ENCODE results near the gene MBP.

MBP gene

DNA sequence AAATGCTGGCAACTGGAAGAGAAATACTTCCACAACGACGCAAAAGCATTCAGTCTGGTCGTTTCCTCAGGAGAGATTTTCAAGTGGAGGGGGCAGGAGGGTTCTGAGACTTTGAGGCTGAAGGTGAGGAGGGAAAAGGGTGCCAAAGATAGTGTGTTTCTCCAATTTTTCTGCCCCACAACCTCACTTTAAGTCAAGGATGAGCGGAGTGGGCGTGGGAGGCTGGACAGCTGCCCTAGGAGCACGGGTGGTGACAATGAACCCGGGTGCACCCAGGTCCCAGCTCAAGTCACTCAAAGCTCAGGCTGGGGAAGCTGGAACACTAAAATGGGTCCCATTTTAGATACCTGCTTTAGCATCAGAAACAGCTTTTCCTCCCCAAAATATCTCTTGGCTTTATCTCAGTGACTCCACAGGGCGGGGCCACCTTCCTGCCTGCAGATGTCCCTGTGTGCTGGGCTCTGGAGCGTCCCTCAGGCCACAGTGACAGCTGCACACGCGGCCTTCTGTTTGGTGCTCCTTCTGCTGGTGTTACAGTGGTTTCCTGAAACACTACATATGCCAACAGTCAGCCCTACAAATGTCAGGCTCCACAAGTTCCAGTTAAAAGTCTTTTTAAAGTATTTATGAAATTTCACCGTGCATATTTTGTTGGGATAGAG is 1.4 kb upstream of the MBP start:
- DNase-seq (ENCODE audit: low read depth in 1 of 2, low spot score in 1 of 2), result no peak

DNA sequence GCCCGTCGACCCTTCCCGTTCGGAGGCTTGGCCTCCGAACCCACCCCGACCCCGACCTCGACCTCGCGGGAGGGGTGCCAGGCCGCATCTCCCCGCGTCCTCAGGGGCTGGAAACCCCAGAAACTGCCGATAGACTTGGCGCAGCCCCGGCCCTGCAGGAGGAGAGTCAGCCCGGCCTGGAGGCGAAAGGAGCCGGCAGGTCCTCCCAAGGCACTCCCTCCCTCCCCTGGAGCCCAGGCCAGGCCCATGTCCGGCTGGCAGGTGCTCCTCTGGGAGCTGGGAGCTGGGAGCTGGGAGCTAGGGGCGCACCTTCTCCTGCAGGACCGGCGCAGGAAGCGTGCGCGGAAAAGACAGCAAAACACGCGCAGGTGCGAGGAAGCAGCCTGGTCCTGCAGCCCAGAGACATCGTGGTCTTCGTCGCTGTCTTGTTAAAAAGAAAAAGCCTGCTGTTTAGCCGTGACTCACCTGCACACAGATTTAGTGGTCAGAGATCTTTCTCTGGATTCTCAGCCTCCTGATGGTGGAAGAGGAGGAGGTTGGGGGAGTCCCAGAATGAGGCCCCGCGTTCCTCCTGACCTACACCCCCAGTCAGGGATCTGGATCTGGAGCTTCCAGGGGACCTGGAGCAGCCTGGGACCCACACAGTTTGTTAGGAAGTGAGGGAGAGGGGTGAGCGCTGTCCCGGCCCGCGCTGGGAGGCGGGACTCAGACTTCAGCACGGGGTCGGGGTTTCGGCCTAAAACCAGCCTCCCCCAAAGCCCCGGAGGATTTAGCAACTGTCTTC is 660 bp upstream of the MBP start:
- no peak for DNase-seq (ENCODE audit: low read depth in 1 of 2, low spot score in 1 of 2)

DNA sequence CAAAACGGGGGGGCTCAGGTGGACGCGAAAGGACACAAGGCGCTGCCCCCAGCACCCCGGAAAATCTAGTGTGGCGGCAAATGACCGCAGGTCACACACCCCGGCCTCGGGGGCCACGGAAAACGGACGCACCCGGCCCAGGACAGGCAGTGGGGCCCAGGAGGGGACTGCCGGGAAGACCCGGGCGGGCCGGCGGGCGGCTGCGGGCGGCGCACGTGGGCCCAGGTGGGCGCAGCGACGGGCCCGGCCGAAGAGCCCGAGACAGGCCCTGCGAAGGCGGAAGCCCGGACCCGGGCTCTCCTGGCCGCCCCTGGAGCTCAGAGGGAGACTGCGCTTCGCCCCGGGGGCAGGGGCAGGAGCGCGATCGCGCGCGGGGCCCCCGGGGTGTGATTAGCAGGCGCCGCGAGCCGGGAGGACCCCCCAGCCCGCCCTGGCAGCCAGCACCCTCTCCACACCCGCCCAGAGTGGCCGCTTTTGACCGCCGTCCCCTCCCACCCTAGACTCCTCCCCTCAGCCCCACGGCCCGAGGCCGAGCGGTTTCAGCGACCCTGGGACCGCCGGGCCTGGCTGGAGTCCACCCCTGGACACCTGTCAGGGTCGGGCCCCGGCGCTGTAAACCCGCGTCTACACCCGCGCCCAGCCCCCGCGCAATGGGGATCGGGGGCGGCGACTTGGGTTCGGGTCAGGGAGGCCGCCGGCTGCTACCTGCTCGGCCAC is 773 bp downstream of the MBP start:
- DNase-seq (ENCODE audit: low read depth in 1 of 2, low spot score in 1 of 2), result no peak

DNA sequence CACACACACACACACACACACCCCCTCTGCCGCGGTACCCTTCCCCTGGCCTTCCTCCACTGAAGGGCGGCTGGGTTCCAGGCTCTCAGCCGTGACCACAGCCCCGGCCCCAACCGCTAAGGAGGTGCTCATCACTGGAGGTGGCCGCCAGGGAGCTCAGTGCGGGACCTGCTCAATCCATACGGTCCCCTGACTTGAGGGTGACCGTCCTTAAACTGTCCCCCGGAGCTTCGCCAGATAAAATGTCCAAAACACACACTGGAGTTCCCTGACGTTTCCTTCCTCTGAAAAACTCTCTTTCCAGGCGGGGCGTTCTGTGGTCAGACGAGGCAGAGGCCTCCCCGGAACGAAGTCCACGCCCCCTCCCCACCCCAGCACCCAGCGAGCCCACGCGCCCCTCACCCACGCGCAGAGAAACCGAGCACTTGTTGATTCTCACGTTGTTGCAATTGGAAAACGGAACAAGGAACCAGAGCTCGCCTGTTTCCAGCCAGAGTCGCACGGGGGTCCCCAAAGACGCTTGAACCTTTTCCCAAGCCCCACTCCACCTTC is 1.4 kb downstream of the MBP start:
- DNase-seq (ENCODE audit: low read depth in 1 of 2, low spot score in 1 of 2), result no peak

DNA sequence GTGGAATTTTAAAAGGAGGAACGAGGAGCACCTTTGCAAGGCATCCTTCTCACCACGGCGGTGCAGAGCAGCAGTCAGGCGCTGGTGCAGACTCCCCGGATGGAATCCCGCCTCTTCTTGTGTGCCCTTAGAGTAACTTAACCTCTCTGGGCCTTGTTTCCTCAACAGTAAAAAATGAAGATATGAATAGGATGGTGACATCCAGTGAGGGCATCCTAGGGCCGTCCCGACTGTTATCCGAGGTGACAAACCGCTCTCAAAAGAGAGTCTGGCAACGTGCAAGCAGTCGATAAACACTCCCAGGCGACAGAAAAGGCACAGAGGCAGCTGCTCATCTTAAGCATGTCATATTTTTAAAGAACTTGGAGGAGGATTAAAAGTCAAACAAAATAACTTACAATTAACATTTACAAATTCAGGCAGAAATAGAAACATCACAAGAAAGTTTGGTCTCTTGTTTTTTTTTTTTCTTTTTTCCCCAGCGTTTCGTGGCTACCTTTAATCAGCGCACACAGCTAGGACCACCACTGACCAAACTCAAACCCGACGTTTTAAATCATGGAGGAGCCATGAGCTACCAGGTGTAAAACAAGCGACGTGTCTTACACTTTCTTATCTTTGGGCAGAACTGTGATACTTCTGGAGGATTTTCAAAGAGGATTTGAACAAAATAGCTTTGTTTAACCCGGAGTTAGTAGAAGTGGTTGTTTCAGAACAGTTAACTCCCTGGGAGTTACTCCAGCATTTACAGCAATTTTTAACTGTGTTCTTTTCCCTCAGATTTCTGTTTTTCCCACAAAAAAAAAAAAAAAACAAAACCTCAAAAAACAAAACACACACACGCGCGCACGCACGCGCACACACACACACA is 2.1 kb downstream of the MBP start:
- DNase-seq (ENCODE audit: low read depth in 1 of 2, low spot score in 1 of 2), result no peak

DNA sequence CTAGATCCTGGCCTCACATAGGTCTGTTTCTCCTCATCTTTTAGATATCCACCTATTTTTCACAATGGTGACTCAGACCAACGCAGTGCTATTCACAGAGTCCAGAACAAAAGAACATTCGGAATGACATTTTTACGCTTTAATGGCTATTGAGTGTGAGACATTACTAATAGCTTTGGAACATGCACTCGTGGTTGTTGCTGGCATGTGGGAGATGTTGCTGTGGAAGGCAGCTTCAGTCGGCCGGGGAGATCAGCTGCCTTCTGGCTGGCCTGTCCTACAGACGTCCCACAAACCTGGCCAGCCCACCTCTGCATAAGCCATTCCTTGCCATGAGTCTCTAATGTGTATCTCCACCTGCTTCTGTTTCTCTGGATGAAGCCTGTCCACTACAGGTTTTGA is 3.4 kb downstream of the MBP start:
- DNase-seq (ENCODE audit: low read depth in 1 of 2, low spot score in 1 of 2), result no peak

DNA sequence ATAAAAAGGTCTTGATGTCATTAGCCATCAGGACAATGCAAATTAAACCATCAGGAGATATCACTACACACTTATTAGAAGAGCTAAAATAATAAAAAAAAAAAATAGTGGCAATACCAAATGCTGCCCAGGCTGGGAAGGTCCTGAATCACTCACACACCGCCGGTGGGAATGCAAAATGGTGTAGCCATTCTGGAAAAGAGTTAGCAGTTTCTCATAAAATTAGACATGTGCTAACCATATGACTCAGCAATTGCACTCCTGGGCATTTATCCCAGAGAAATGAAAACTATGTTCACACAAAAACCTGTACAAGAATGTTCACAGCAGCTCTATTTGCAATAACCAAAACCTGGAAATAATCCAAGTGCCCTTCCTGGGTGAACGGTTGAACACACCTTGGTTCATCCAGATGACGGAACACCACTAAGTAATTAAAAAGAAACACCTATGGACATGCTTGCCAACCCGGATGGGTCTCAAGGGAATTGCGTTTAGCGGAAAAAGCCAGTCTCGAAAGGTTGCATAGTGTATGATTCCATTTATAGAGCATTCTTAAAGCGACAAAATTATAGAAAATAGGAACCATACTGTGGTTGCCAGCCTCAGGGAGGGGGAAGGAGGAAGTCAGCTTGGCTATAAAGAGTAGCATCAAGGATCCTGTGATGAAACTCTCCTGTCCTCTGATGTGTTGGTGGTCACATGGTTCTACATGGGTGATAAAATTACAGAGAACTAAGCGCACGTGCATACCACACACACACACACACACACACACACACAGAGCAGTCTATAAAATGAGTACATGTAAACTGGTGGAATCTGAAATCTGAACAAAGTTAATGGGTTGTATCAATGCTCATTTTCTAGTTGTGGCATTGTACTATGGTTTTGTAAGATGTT is 4.6 kb downstream of the MBP start:
- DNase-seq (ENCODE audit: low read depth in 1 of 2, low spot score in 1 of 2), result no peak

DNA sequence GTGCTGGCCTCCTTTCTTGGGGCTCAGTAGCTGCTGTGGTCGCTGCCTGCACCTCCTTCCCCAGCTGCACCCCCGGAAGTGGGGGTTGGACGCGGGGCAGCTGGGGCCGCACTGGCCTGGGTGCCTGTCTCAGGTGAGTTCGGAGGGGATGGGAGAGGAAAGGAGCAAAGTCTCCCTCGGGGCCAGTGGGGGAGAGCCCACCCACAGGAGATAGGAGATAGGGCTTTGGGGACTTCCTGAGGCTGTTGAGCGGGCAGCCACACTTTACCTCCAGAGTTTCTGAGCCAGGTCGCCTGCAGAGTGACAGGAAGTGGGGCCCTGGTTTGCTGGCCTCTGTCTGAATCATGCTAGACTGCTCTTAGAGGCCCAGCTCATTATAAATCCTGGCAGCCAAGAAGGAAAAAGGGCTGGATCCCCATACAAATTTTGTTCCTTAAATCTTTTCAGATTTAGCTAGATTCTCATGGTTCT is 8.1 kb downstream of the MBP start:
- no peak for DNase-seq (ENCODE audit: low read depth in 1 of 2, low spot score in 1 of 2)

DNA sequence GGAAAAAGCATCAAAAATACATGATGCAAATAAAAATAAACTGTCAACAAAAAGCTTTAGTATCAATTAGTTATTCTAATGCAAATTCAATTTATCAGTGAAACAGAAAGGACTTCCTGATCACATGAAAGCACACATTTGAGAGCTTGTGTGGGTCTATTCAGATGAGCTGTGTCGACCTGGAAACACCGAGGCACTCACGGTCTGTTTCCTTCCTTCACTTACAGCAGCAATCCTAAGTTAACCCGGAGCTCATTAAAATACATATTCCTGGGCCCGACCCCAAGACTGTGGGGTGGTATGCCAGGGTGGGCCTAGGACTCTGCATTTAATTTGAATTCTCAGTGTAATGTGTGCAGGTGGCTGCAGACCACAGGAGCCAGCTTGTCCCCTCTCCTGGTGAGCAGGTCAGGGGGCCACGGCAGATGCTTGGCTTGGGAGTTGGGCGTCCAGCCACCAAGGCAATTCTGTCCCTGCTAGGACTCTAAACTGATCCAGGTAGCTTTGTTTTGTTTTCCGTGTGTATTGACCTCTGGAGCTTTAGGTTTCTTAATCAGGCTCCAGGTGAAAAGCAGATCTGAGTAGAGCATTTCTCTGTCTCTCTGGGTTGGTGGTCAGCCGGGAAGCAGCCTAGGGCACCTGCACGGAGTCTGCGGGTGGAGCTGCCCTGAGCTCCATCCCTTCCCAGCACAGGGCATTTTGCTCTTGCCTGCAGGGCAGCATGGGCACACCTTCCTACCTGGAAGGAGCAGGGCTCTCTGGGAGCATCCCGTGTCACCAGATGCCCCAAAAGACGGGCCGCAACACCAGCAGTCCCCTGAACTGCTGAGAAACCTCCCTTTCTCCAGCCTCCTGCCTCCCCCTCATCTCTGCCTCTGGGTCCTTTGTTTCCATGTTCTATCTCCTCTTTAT is 9.0 kb downstream of the MBP start:
- DNase-seq (ENCODE audit: low read depth in 1 of 2, low spot score in 1 of 2), result no peak

DNA sequence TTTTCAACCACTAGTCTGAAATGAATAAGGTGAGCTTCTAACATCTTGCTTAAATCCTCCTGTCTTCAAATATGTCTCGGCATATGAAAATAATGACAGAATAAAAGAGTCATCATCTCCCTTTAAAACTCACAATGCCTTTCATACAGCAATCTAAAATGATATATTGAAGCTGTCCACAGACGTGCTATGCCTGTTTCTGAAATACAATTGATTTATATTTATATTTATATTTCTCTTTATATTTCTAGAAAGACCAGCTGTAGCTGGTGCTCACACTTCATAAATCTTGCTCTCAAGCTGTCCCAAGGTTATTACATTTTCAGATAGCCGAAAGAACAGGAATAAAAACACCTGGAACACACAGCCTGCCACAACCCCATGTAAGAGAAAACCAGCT is 11.1 kb downstream of the MBP start:
- DNase-seq (ENCODE audit: low read depth in 1 of 2, low spot score in 1 of 2), result no peak

DNA sequence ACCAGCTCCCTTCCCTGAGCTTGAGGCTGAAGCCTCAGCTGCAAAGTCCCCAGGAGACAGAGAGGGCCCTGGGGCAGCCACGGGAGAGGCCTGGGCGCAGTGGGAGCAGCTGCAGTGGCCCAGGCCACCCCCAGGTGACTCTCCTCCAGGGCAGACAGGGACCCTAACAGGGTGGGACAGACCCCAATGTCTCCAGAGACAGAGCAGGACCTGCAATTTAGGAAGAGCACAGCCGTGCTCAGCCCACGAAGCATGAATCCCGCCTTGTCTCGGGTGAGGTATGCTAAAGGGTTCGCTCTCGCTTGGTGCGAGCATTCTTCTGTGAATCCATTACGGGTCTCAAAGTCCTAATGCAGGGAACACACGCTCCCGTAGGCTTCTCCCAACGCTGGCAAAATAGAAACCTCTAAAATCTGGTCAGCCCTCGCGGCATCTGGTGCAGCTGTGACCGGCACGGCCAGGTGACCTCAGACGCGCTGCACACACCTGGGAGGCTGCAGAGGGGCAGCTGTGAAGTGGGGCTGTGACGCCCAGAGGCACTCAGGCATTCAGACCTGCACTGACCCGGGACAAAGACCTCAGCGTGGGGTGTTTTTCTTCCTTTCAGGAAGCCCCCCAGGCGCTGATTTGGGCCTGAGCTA is 12.6 kb downstream of the MBP start:
- DNase-seq (ENCODE audit: low read depth in 1 of 2, low spot score in 1 of 2), result no peak

DNA sequence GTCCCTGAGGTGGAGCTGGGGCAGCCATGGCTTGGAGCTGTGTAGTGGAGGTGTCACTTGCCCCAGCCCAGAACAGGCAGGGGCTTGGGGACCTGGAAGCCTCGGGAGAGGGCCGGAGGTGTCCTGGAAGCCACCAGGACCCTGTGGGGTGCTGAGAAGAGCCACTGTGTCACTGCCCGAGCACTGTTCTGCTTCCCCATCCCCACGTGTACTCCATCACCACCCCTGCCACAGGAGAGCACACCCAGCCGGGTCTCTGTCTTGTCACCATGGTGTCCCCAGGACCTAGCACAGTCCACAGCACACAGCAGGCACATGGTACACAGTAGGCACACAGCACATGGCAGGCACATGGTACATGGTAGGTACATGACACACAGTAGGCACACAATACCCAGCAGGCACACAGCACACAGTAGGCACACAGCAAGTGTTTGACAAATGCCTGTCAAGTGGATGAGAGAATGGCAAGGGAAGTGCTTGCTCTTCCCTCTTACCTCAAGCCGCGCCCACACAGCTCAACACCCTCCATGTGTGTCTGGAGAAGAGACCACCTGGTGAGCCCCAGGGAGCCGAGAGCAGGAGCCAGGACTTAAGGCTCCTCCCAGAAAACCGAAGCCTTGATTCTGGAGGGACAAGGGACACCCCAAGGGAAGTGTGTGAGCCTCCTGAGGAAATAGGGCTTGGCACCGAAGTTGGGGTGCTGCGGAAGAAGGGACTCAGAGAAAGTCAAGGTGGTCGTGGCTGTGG is 13.3 kb downstream of the MBP start:
- DNase-seq (ENCODE audit: low read depth in 1 of 2, low spot score in 1 of 2), result no peak

DNA sequence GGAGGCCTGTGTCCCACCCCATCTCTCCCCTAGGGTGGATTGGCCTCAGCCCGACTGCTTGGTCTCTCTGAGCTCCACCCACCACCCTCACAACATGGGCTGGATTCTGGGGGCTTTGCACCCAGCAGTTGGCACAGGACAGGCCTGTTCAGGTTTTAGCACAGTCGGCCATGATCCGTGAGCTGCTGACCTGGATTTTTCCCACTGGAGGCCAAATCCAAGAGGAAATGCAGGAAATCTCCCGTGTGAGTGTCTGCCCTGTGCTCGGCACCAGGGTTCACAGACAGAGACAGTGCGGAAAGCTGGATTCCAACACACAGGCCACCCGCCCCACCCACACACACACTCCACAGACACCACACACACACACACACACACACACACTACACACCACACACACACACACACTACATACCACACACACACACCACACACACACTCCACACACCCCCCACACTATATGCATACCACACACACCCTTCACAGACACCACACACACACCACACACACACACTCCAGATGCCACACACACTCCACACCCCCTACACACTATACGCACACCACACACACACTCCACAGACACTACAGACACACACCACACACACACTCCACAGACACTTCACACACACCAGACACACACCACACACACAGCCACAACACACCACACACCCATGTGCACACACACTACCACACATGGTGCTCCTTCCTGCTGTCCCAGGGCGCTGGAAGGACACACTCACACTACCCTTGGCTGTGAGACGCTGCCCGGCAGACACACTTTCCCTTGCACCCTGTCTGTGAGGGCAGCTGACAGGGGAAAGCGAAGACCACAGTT is 14.1 kb downstream of the MBP start:
- no peak for DNase-seq (ENCODE audit: low read depth in 1 of 2, low spot score in 1 of 2)

DNA sequence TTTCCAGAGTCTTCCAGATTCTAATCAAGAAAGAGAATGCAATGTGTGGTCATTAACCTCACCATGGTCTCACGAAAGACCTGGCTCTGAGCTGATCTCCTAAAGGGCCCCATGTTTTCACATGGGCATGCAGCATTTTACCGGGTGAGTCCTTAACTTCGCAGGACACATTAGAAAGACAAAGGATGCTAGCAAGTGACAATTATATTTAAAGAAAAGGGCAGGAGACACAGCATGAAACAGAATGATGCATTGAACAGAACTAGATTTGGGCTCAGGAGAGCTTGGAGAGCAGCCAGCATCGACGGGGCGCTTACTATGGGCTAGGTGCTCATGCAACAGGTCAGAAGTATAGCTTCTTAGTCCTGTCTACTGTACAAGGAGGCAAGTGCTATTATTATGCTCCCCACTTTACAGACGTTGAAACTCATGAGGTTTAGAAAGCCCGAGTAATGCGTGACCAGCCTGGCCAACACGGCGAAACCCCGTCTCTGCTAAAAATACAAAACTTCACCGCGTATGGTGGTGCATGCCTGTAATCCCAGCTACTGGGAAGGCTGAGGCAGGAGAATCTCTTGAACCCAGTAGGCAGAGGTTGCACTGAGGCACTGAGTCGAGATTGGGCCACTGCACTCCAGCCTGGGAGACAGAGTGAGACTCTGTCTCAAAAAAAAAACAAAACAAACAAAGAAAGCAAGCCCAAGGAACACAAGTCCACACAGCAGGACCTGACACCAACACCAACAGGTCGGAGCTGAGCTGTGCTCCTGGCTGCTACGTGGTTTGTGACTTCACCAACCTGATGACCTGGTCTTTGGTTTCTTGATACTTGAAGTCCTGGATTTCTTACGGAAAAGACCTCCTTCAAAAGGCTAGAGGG is 16.1 kb downstream of the MBP start:
- no peak for DNase-seq (ENCODE audit: low read depth in 1 of 2, low spot score in 1 of 2)

DNA sequence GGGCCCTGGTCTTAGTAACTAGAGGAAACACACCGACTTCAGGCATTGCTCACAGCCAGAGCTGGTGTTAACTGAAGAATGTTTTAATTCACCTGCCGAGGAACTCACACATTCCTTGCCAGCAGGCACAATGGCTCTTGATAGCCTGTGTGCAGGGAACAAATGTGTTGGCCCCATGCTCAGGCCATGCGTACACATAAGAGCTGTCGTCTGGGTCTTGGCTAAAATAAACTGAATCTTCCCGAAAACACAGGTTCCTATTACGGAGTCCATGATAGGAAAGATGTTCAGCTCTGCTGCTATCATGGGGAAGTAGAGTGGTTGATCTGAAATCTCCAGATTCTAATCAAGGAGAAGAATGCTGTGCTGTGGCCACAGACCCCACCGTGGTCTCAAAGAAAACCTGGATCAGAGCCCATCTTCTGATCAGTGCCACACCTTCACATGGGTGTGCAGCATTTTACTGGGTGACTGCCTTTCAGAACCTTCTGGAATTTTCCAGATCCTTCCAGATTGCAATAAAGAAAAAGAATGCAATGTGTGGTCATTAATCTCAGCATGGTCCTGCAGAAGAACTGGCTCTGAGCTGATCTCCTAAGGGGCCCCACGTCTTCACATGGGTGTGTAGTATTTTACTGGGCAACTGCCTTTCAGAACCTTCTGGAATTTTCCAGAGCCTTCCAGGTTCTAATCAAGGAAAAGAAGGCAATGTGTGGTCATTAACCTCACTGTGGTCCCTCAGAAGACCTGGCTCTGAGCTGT is 17.2 kb downstream of the MBP start:
- DNase-seq (ENCODE audit: low read depth in 1 of 2, low spot score in 1 of 2), result no peak

All from activated T-helper 1 cell treated with anti-CD3 and anti-CD28 coated beads, Interleukin-2, amount 50 U/mL, for 16 hours (primary cell).